GM23248 (cell line): ENCODE data around the gene ME2.

Experiments used
- EZH2 ChIP-seq: fragments of 200-600 bp; sonication (generic); IDR thresholded peaks from 2 replicates; pipeline ENCODE4 v1.6.1; 2018; ENCODE audit warnings: antibody characterized with exemption, mild to moderate bottlenecking; ENCODE audit not compliant: insufficient read depth, poor library complexity, severe bottlenecking
- EZH2phosphoT487 ChIP-seq: fragments of 200-600 bp; sonication (generic); IDR thresholded peaks from 2 replicates; pipeline ENCODE4 v1.6.1; 2018; ENCODE audit warnings: antibody characterized with exemption, moderate library complexity, mild to moderate bottlenecking, low read depth; ENCODE audit not compliant: insufficient read depth

DNA sequence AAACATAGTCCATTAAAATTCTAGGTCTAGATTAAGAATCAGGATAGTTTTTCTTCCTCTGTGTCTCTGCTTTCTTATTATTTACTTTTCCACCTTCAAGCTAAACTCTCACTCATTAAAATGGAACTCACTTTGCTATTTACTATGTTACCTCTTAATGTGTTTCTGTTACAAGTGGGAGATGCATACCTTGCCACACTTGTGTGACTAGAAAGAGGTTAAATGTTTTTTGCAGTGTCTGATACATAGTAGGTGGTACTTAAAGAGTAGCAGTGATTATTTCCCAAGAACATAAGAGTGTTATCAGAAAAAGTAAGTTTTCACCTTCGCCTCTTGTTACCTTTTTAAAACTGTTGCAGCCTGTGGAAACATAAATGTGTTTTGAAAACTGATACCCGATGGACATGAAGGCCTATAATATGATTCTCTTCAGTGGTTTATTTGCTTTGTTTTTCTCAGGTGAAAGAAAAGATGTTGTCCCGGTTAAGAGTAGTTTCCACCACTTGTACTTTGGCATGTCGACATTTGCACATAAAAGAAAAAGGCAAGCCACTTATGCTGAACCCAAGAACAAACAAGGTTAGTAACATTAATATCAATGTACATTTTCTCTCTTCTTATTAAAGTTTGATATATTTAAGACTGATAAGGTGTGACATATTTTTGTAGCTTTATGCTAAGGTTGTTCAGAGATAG lies 16.6 kb downstream of the ME2 start:
- TF ChIP-seq EZH2 (no peak), EZH2phosphoT487 (no peak)
